WTC11 (cell line): ENCODE results near the gene BICC1.

Experiments
- CBFB ChIP-seq: sonication (generic); formaldehyde crosslinking; IDR thresholded peaks from 2 replicates; pipeline ENCODE4 v1.8.1; 2022; ENCODE audit warnings: mild to moderate bottlenecking, low read depth, missing genetic modification reagents
- CREM ChIP-seq: sonication (generic); formaldehyde crosslinking; IDR thresholded peaks from 2 replicates; pipeline ENCODE4 v1.8.1; 2022; ENCODE audit warnings: mild to moderate bottlenecking, missing genetic modification reagents, moderate library complexity
- GTF2I ChIP-seq: fragments of 250-450 bp; sonication (Bioruptor Pico); conservative IDR thresholded peaks from 2 replicates; pipeline ENCODE4 v1.4.0; 2021; ENCODE audit warnings: mild to moderate bottlenecking
- SMAD4 ChIP-seq: sonication (generic); formaldehyde crosslinking; IDR thresholded peaks from 2 replicates; pipeline ENCODE4 v1.8.0; 2022; ENCODE audit warnings: mild to moderate bottlenecking, missing genetic modification reagents
- TEAD4 ChIP-seq: sonication (generic); formaldehyde crosslinking; IDR thresholded peaks from 2 replicates; pipeline ENCODE4 v1.8.0; 2022; ENCODE audit warnings: mild to moderate bottlenecking, missing genetic modification reagents
- ZNF232 ChIP-seq: sonication (generic); formaldehyde crosslinking; IDR thresholded peaks from 2 replicates; pipeline ENCODE4 v1.8.0; 2022; ENCODE audit warnings: mild to moderate bottlenecking, missing genetic modification reagents
- TF ChIP-seq, protein P1 (sequence below): fragments of 200-600 bp; IDR thresholded peaks from 2 replicates; pipeline ENCODE4 v1.8.0; 2022; ENCODE audit warnings: antibody characterized with exemption
- TF ChIP-seq, protein P2 (sequence below): sonication (generic); formaldehyde crosslinking; conservative IDR thresholded peaks from 2 replicates; pipeline ENCODE4 v1.8.1; 2022; ENCODE audit warnings: mild to moderate bottlenecking, missing genetic modification reagents
- TF ChIP-seq, protein P3 (sequence below): sonication (generic); formaldehyde crosslinking; IDR thresholded peaks from 2 replicates; pipeline ENCODE4 v1.8.0; 2023; ENCODE audit warnings: missing genetic modification reagents
- TF ChIP-seq, protein P4 (sequence below): sonication (generic); formaldehyde crosslinking; IDR thresholded peaks from 2 replicates; pipeline ENCODE4 v1.8.1; 2022; ENCODE audit warnings: missing genetic modification reagents, borderline replicate concordance
- TF ChIP-seq, protein P5 (sequence below): sonication (generic); formaldehyde crosslinking; IDR thresholded peaks from 2 replicates; pipeline ENCODE4 v1.8.0; 2022; ENCODE audit warnings: missing genetic modification reagents

DNA sequence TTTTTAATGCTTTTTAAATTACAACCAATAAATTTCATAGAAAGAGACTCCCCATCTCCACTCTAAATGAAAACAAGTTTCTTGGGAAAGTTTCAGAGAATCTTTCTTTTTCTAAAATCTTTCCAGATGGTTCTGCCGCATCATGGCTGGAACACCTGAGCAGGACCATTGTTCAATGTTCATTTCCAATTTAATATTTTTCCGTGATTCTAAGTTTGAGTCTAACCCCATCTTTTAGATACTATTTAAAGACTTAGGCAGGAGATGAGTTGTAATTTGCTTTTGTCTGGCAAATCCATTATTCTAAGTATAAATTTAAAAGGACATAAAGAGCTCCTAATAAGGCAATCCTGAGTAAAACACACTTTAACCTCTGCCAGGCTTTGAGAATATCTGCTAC, 325.2 kb downstream of the BICC1 start:
- TF ChIP-seq, protein P1, sequence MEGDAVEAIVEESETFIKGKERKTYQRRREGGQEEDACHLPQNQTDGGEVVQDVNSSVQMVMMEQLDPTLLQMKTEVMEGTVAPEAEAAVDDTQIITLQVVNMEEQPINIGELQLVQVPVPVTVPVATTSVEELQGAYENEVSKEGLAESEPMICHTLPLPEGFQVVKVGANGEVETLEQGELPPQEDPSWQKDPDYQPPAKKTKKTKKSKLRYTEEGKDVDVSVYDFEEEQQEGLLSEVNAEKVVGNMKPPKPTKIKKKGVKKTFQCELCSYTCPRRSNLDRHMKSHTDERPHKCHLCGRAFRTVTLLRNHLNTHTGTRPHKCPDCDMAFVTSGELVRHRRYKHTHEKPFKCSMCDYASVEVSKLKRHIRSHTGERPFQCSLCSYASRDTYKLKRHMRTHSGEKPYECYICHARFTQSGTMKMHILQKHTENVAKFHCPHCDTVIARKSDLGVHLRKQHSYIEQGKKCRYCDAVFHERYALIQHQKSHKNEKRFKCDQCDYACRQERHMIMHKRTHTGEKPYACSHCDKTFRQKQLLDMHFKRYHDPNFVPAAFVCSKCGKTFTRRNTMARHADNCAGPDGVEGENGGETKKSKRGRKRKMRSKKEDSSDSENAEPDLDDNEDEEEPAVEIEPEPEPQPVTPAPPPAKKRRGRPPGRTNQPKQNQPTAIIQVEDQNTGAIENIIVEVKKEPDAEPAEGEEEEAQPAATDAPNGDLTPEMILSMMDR: no peak
- no peak for TF ChIP-seq GTF2I (CRISPR knock-in tag)
- TF ChIP-seq, protein P2, sequence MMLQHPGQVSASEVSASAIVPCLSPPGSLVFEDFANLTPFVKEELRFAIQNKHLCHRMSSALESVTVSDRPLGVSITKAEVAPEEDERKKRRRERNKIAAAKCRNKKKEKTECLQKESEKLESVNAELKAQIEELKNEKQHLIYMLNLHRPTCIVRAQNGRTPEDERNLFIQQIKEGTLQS (CRISPR knock-in tag): no peak
- TF ChIP-seq CBFB (CRISPR knock-in tag): no peak
- TF ChIP-seq, protein P3, sequence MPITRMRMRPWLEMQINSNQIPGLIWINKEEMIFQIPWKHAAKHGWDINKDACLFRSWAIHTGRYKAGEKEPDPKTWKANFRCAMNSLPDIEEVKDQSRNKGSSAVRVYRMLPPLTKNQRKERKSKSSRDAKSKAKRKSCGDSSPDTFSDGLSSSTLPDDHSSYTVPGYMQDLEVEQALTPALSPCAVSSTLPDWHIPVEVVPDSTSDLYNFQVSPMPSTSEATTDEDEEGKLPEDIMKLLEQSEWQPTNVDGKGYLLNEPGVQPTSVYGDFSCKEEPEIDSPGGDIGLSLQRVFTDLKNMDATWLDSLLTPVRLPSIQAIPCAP (CRISPR knock-in tag): no peak
- TF ChIP-seq, protein P4, sequence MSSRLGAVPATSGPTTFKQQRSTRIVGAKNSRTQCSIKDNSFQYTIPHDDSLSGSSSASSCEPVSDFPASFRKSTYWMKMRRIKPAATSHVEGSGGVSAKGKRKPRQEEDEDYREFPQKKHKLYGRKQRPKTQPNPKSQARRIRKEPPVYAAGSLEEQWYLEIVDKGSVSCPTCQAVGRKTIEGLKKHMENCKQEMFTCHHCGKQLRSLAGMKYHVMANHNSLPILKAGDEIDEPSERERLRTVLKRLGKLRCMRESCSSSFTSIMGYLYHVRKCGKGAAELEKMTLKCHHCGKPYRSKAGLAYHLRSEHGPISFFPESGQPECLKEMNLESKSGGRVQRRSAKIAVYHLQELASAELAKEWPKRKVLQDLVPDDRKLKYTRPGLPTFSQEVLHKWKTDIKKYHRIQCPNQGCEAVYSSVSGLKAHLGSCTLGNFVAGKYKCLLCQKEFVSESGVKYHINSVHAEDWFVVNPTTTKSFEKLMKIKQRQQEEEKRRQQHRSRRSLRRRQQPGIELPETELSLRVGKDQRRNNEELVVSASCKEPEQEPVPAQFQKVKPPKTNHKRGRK: no peak
- TF ChIP-seq, protein P5, sequence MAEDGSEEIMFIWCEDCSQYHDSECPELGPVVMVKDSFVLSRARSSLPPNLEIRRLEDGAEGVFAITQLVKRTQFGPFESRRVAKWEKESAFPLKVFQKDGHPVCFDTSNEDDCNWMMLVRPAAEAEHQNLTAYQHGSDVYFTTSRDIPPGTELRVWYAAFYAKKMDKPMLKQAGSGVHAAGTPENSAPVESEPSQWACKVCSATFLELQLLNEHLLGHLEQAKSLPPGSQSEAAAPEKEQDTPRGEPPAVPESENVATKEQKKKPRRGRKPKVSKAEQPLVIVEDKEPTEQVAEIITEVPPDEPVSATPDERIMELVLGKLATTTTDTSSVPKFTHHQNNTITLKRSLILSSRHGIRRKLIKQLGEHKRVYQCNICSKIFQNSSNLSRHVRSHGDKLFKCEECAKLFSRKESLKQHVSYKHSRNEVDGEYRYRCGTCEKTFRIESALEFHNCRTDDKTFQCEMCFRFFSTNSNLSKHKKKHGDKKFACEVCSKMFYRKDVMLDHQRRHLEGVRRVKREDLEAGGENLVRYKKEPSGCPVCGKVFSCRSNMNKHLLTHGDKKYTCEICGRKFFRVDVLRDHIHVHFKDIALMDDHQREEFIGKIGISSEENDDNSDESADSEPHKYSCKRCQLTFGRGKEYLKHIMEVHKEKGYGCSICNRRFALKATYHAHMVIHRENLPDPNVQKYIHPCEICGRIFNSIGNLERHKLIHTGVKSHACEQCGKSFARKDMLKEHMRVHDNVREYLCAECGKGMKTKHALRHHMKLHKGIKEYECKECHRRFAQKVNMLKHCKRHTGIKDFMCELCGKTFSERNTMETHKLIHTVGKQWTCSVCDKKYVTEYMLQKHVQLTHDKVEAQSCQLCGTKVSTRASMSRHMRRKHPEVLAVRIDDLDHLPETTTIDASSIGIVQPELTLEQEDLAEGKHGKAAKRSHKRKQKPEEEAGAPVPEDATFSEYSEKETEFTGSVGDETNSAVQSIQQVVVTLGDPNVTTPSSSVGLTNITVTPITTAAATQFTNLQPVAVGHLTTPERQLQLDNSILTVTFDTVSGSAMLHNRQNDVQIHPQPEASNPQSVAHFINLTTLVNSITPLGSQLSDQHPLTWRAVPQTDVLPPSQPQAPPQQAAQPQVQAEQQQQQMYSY (CRISPR knock-in tag): no peak
- no peak for TF ChIP-seq ZNF232 (CRISPR knock-in tag)
- no peak for TF ChIP-seq SMAD4
- no peak for TF ChIP-seq CREM
- no peak for TF ChIP-seq TEAD4 (CRISPR knock-in tag)
